Measurements from ENCODE around the gene CD300LD. TPM values are rescaled to one million over a fixed set of nuclear protein-coding genes. Genes with fewer than 3 reads are reported as not detected.

Gene CD300LD
- total and polyA plus RNA-seq, 2 donors: not detected

DNA sequence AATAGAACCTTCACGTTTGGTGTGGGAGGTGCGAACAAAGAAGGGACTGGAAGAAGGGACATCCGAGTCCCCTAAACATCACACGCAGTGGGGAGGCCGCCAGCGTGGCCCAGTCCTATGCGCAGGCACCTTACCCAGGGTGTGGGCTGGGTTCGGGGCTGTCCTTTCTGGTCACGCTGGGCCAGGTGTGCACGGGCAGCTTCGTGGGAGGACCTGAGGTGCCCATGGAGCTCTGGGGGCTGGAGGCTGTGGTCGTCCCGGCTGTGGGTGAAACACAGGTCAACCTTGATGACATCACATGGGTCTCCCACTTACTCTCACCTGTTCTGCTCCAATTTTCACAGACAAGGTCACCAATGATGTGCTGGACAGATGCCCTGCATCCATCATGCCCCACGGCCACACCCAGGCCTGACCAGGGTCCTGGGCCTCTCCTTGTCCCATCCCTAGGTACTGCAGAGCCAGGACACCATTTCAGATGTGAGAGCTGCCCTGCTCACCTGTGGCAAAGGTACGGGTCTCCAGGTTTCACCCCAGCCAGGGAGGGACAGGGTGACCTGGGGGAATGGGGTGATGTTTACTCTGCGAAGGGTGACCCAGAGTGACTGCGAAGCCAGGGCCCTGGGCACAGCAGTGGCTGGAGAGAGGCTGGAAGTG is 49.2 kb downstream of the CD300LD start:
- no peak overlapping the region for H3K27ac ChIP-seq (ENCODE audit: low read depth)
- H3K4me3 ChIP-seq (ENCODE audit: low read depth, low read length): no peak overlapping the region
- no peaks in the 10 kb centered on the region for H3K4me1 ChIP-seq (ENCODE audit: insufficient read depth)
- no peak for DNase-seq (ENCODE audit: extremely low spot score)
- 88% methylated on average over 17 of the region's 17 CpGs for WGBS
- no peaks in the 10 kb centered on the region for H3K36me3 ChIP-seq (ENCODE audit: insufficient read depth)

DNA sequence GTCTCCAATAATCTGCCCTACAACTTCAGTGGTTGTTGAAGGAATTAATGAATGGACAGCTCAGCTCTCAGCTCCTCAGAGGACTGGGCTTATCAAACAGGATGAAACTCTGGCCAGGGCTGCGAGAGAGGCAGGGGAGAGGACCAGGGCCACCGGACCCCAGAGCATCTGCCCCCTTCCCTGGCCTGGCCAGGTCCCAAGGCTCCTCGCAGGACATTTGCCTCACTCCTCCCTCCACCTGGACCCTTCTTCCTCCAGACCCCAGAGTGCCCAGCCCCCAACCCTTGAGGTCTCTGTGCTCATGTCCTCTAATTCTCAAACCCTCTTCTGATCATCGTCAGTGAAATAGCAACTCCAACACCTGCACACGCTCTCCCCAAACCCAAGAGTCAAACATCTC is 49.9 kb downstream of the CD300LD start:
- Histone ChIP-seq H3K36me3 (ENCODE audit: insufficient read depth) (no peaks in the 10 kb centered on the region), H3K4me1 (ENCODE audit: insufficient read depth) (no peaks in the 10 kb centered on the region), H3K27ac (ENCODE audit: low read depth) (no peak overlapping the region), H3K4me3 (ENCODE audit: low read depth, low read length) (no peak overlapping the region)
- DNase-seq (ENCODE audit: extremely low spot score): no peak
- 89% methylated on average over 5 of the region's 5 CpGs for WGBS

DNA sequence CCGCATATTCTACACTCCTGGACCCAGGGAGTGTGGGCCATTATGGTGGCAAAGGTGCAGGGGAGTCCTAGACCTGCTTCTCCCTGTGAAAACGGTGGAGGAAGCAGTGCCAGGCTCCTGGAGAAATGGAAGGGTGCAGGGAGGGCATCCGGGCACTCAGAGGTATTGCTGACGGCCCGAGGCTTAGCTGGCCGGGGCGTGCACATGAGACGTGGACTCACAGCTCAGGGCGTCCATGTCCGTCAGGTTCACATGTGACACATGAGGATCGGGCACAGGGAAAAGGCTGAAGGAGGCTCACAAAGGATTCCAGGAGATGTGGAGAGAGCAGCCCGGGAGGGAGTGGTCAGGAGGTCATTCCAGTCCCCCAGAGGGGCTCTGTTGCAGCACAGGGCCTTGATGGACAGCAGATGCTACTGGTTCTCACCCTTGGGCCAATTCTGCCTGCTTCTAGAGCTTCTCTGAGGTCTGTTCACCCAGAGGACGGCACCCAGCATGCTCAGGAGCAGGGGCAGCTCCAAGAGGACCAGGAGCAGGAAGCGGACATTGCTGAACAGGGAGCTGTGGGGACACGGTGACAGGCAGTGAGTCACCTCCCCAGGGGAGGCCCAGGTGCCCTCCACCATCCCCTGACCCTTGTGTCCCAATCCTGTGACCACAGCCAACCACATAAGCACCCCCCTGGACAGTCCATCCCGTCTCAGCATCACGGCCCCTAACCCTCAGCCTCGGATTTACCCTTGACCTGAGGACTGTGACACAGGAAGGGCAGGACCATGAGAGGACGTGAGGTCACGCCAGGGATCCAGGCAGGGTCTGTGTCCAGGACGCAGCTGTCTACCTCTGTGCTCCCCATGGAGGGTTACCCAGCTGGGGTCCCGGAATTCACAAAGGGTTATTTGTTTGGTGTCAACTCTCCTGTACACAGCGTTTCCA is 50.6 kb downstream of the CD300LD start:
- WGBS: 74% methylated on average over 23 of the region's 23 CpGs
- DNase-seq (ENCODE audit: extremely low spot score): no peak
- H3K4me1 ChIP-seq (ENCODE audit: insufficient read depth): no peaks in the 10 kb centered on the region

DNA sequence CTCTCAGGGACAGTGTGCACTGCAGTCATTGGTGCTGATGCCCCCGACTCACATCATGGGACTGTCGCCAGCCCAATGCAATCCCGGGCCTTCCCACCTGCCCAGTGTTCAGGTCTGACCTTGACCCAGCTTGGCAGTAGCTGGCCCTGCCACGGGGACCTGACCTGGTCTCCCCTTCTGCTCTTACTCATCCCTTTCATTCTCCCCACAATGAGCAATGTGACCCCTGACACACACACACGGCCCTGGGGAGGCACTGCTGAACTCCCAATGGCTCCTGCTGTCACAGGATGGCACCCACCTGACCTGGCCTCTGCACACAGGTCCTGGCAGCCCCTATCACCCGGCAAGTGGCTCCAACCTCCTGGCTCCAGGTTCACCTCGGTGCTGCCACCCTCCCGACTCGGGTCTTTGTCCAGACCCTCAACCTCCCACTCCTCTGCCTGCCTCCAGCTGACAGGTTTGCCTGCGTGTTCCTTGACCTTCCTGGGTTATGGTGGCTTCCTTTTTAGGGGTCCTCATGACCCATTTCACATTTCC is 52.7 kb downstream of the CD300LD start:
- H3K4me1 ChIP-seq (ENCODE audit: insufficient read depth): no peaks in the 10 kb centered on the region
- 74% methylated on average over 10 of the region's 10 CpGs for WGBS

More for the DNA sequence above, 50.6 kb downstream of the CD300LD start:
- Histone ChIP-seq H3K27ac (ENCODE audit: low read depth) (no peak overlapping the region), H3K36me3 (ENCODE audit: insufficient read depth) (no peaks in the 10 kb centered on the region), H3K4me3 (ENCODE audit: low read depth, low read length) (no peak overlapping the region)

DNA sequence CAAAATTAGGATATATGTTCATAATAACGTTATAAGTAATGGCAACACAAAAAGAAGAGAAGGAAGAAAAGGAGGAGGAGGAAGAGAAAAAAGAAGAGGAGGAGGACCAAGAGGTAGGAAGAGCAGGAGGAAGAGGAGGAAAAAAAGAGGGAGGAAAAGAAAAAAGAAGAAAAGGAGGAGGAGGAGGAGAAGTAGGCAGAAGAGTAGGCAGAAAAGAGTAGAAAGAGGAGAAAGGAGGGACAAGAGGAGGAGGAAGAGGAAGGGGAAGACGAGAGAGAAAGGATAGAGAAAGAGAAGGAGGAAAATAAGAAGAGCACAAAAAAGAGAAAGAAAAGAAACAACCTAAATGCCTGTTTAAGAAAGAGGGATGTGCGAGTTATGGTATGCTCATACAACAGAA is 55.2 kb downstream of the CD300LD start:
- no peak for DNase-seq (ENCODE audit: extremely low spot score)
- H3K27ac ChIP-seq (ENCODE audit: low read depth): no peak overlapping the region
- H3K4me1 ChIP-seq (ENCODE audit: insufficient read depth): no peaks in the 10 kb centered on the region
- no peaks in the 10 kb centered on the region for H3K36me3 ChIP-seq (ENCODE audit: insufficient read depth)
- 68% methylated on average over 3 of the region's 3 CpGs for WGBS
- no peak overlapping the region for H3K4me3 ChIP-seq (ENCODE audit: low read depth, low read length)

More for the DNA sequence above, 52.7 kb downstream of the CD300LD start:
- no peaks in the 10 kb centered on the region for H3K36me3 ChIP-seq (ENCODE audit: insufficient read depth)
- H3K27ac ChIP-seq (ENCODE audit: low read depth): no peak overlapping the region
- DNase-seq (ENCODE audit: extremely low spot score): no peak
- no peak overlapping the region for H3K4me3 ChIP-seq (ENCODE audit: low read depth, low read length)

DNA sequence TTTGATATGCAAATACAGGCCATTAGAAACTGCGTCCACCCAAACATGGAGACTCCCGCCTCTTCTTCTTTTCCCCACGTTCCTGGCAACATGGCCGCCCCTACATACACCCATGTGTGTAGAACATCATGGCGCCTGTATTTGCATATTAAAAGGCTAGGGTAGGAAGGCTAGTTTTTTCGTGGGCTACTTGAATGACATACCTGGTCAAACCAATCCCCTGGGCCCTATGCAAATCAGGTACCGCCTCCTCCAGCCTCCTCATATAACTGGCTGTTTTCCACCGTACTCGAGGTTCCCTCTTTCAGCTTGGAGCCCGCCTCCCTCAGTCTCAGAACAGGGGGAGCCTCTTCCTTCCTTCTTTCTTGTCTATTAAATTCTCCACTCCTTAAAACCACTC is 60.0 kb downstream of the CD300LD start:
- Histone ChIP-seq H3K36me3 (ENCODE audit: insufficient read depth) (no peaks in the 10 kb centered on the region), H3K4me3 (ENCODE audit: low read depth, low read length) (no peak overlapping the region), H3K27ac (ENCODE audit: low read depth) (no peak overlapping the region), H3K4me1 (ENCODE audit: insufficient read depth) (no peaks in the 10 kb centered on the region)
- DNase-seq (ENCODE audit: extremely low spot score): no peak
- WGBS: 63% methylated on average over 10 of the region's 10 CpGs

DNA sequence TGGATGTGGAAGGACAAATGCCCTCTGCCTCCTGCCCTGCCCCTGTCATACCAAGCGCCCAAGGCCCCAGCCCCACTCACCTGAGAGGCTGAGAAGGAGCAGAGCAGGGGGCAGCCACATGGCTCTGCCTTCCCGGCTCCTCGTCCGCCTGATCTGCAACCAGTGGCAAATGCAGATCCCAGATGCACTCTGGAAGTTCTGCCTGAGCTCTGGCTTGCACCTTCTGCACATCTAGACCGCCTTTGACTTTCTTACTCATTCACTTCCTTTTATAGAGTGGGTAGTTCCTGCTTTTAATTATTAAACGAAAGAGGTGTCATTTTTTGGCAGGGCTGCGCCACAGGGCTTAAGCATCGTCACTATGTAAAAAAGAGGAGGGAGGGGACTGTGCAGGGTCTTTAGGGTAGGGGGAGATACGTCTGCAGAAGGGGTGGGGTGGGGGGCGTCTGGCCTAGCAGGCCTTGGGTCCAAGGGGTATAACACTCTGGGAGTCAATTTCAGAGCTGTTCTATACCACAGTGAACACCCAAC is 60.8 kb downstream of the CD300LD start, which contains the start of gene CD300LB:
CD300LB (minus strand) TSS at position 245 of the 531 bp plus-strand sequence; CDS start at position 120, 125 bp downstream.
- Histone ChIP-seq H3K27ac (ENCODE audit: low read depth) (no peak within 1 kb of the TSS), H3K36me3 (ENCODE audit: insufficient read depth) (no peaks in the 10 kb centered on the region), H3K4me1 (ENCODE audit: insufficient read depth) (no peaks in the 10 kb centered on the region), H3K4me3 (ENCODE audit: low read depth, low read length) (no peak within 1 kb of the TSS)
- WGBS: 68% methylated on average over 10 of the region's 10 CpGs
- no peak for DNase-seq (ENCODE audit: extremely low spot score)

DNA sequence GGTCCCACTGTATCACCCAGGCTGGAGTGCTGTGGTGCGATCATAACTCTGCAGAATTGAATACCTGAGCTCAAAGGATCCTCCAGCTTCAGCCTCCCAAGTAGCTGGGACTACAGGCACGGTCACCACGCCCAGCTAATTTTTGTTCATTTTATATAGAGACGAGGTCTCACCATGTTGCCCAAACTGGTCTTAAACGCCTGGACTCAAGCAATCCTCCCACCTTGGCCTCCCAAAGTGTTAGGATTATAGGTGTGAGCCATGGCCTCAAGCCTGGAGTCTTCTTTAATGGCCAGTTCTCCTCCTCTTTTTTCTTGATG is 61.3 kb downstream of the CD300LD start:
- H3K4me1 ChIP-seq (ENCODE audit: insufficient read depth): no peaks in the 10 kb centered on the region
- no peak overlapping the region for H3K4me3 ChIP-seq (ENCODE audit: low read depth, low read length)
- no peaks in the 10 kb centered on the region for H3K36me3 ChIP-seq (ENCODE audit: insufficient read depth)
- WGBS: 73% methylated on average over 5 of the region's 5 CpGs
- H3K27ac ChIP-seq (ENCODE audit: low read depth): no peak overlapping the region
- no peak for DNase-seq (ENCODE audit: extremely low spot score)

Other genes with a start within 250 kb of the CD300LD start
- not detected for gene BTBD17, start 230.4 kb downstream of the CD300LD start, total RNA-seq
- gene BTBD17, start 230.4 kb downstream of the CD300LD start, polyA plus RNA-seq: not detected
- not detected for gene GPR142, start 224.8 kb downstream of the CD300LD start, total RNA-seq
- gene GPR142, start 224.8 kb downstream of the CD300LD start, polyA plus RNA-seq: 0.23 TPM
- 27.0 TPM for gene GPRC5C, start 160.2 kb downstream of the CD300LD start, total RNA-seq
- gene GPRC5C, start 160.2 kb downstream of the CD300LD start, polyA plus RNA-seq: 40.6 TPM
- gene CD300A, start 125.6 kb downstream of the CD300LD start, total RNA-seq: 2.7 TPM
- gene CD300A, start 125.6 kb downstream of the CD300LD start, polyA plus RNA-seq: 5.2 TPM
- gene CD300LB, start 60.8 kb downstream of the CD300LD start, total RNA-seq: not detected
- 0.46 TPM for gene CD300LB, start 60.8 kb downstream of the CD300LD start, polyA plus RNA-seq
- gene CD300C, start 46.2 kb downstream of the CD300LD start, total RNA-seq: 0.69 TPM
- 2.3 TPM for gene CD300C, start 46.2 kb downstream of the CD300LD start, polyA plus RNA-seq
- gene CD300H, start 24.8 kb downstream of the CD300LD start, total RNA-seq: not detected
- gene CD300H, start 24.8 kb downstream of the CD300LD start, polyA plus RNA-seq: 0.18 TPM
- gene CD300E, start 31.5 kb upstream of the CD300LD start, total RNA-seq: 0.42 TPM
- 2.1 TPM for gene CD300E, start 31.5 kb upstream of the CD300LD start, polyA plus RNA-seq
- gene CD300LF, start 120.6 kb upstream of the CD300LD start, total RNA-seq: 0.63 TPM
- 1.3 TPM for gene CD300LF, start 120.6 kb upstream of the CD300LD start, polyA plus RNA-seq
- gene RAB37, start 145.0 kb upstream of the CD300LD start, total RNA-seq: 3.2 TPM
- gene RAB37, start 145.0 kb upstream of the CD300LD start, polyA plus RNA-seq: 6.7 TPM
- 8.5 TPM for gene NHERF1, start 156.3 kb upstream of the CD300LD start, total RNA-seq
- 16.7 TPM for gene NHERF1, start 156.3 kb upstream of the CD300LD start, polyA plus RNA-seq
- 20.7 TPM for gene NAT9, start 184.1 kb upstream of the CD300LD start, total RNA-seq
- gene NAT9, start 184.1 kb upstream of the CD300LD start, polyA plus RNA-seq: 33.3 TPM

Measured in urinary bladder (tissue), 4 donors.